ENCODE data around the gene C16orf86.
A peak's percentile ranks its signal among the peaks of the same experiment; 100 is the strongest.

C16orf86 gene

GRCh38 chr16:67668495-67669157, 2.0 kb downstream of the C16orf86 start:
- TF ChIP-seq, protein P1, sequence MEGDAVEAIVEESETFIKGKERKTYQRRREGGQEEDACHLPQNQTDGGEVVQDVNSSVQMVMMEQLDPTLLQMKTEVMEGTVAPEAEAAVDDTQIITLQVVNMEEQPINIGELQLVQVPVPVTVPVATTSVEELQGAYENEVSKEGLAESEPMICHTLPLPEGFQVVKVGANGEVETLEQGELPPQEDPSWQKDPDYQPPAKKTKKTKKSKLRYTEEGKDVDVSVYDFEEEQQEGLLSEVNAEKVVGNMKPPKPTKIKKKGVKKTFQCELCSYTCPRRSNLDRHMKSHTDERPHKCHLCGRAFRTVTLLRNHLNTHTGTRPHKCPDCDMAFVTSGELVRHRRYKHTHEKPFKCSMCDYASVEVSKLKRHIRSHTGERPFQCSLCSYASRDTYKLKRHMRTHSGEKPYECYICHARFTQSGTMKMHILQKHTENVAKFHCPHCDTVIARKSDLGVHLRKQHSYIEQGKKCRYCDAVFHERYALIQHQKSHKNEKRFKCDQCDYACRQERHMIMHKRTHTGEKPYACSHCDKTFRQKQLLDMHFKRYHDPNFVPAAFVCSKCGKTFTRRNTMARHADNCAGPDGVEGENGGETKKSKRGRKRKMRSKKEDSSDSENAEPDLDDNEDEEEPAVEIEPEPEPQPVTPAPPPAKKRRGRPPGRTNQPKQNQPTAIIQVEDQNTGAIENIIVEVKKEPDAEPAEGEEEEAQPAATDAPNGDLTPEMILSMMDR (IDR thresholded peaks at IDR 0.05; ENCODE audit: control extremely low read depth, extremely low read depth, low read depth, missing control alignments) = peak; percentile 29
- CTCF ChIA-PET = interaction anchor here (0.8 to 18.5 kb wide), 31 partner anchors 8 to 549 kb away, joined by 3 to 357 read pairs (median 5); partner anchors contain the start of genes ACD, ATP6V0D1, CTCF and PARD6A
- no peak for DNase-seq (ENCODE audit: extremely low spot score)
- POLR2A ChIA-PET = no interaction called here

- ChIA-PET POLR2A (no interaction called here), CTCF (interaction anchor here (0.7 to 18.5 kb wide), 13 partner anchors 9 to 214 kb away, joined by 3 to 357 read pairs (median 10); partner anchors contain the start of genes ACD, CTCF, PARD6A and RIPOR1)
- TF ChIP-seq, protein P1 (IDR thresholded peaks at IDR 0.05; ENCODE audit: control extremely low read depth, extremely low read depth, low read depth, missing control alignments) = no peak
- no peak for DNase-seq (ENCODE audit: extremely low spot score)
Measured at GRCh38 chr16:67669499-67670101, 3.0 kb downstream of the C16orf86 start.

DNA sequence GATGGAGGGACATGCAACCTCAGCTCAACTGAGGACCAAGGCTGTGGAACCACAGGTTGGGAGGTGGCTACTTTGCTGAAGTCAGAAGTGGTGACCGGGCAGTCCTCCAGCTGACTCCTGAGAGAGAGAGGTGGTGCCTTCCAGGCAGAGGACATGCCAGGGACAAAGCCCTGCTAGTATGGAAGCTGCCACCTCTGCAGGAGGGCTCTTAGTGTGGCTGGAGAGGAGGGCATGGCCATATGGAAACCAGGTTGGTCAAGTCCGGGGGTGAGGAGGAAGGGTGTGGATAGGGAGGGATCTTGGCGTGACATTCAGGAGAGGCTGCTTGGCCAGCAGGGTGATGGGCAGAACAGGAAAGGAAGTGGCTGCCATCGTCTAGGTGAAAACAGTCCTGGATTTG, 5.7 kb downstream of the C16orf86 start:
- TF ChIP-seq, protein P1 (IDR thresholded peaks at IDR 0.05; ENCODE audit: control extremely low read depth, extremely low read depth, low read depth, missing control alignments) = no peak
- POLR2A ChIA-PET = interaction anchor here (0.6 kb wide), 1 partner anchor 15 kb away, joined by 3 read pairs; no protein-coding TSS in a partner anchor
- no peak for DNase-seq (ENCODE audit: extremely low spot score)
- CTCF ChIA-PET = interaction anchor here (0.6 to 18.5 kb wide), 57 partner anchors 9 to 547 kb away, joined by 3 to 357 read pairs (median 5); partner anchors contain the start of genes ACD, CARMIL2, CTRL and GFOD2

GRCh38 chr16:67672739-67673662, 6.4 kb downstream of the C16orf86 start:
- ChIA-PET POLR2A (interaction anchor here (0.5 to 0.6 kb wide), 2 partner anchors 15 to 129 kb away, joined by 3 read pairs; no protein-coding TSS in a partner anchor), CTCF (interaction anchor here (0.6 to 18.5 kb wide), 62 partner anchors 10 to 546 kb away, joined by 3 to 357 read pairs (median 4); partner anchors contain the start of genes ACD, CARMIL2, CTRL and GFOD2)
- DNase-seq (ENCODE audit: extremely low spot score) = peak; percentile 84
- TF ChIP-seq, protein P1 (IDR thresholded peaks at IDR 0.05; ENCODE audit: control extremely low read depth, extremely low read depth, low read depth, missing control alignments) = peak; percentile 80

DNA sequence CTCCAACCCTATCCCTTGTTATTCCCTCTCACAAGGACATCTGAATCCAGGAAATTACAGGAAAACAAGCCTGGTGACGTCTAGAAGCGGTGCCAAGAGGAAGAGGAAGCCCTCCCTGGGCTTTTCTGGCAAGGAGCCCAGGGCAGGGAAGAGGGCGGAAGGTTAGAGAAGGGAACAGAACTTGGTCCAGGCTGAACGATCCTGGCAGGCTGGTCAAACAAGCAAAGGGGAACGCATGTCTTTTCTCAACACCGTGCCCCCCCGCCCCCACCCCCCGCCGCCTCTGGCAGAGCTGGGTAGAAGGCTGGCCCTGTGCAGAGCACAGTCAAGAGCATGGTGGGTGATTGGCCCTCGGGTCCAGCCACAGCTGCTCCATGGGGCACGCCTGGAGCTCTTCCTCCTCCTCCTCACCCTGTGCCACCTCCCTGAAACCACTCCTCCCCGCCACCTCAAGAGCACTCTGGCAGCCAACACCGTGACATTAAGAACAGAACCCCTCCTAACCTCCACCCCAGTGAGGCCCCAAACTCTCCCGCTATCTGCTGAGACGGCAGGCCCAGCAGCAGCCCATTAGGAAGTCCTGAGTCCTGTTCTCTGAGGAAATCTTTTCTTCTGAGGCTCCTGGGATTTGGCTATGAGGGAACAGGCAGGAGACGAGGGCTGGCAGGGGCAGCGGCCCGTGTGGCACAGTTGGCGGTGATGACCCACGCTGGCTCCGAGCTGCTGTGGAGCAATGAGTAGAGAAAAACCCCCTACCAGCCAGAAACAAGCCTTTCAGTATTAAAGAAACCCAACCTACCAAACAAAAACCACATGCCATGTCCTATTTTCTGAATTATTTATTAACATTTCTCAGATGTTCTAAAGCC, 7.3 kb downstream of the C16orf86 start:
- TF ChIP-seq, protein P1 (IDR thresholded peaks at IDR 0.05; ENCODE audit: control extremely low read depth, extremely low read depth, low read depth, missing control alignments) = no peak
- CTCF ChIA-PET = interaction anchor here (0.8 to 18.5 kb wide), 24 partner anchors 9 to 361 kb away, joined by 3 to 357 read pairs (median 8); partner anchors contain the start of genes ACD, CTRL, PARD6A and PSMB10
- POLR2A ChIA-PET = interaction anchor here (0.5 kb wide), 1 partner anchor 128 kb away, joined by 3 read pairs; no protein-coding TSS in a partner anchor
- DNase-seq (ENCODE audit: extremely low spot score) = no peak
